Spleen (tissue), 7 donors: ENCODE measurements around the gene RPAP2.

Experiments used
- CTCF ChIP-seq, 11 experiments: fragments of 200-600 bp in 7 of 11; fragments of 450-650 bp in 4 of 11; sonication (generic) in 4 of 11; IDR thresholded peaks in 8 of 11; conservative IDR thresholded peaks in 3 of 11; 1 replicate in 7 of 11; 2 replicates in 4 of 11; pipeline versions ENCODE4 v1.4.0 to v1.8.0; 2016 to 2021; ENCODE audit warnings: antibody characterized with exemption in 11 of 11, inconsistent platforms in 4 of 11, mild to moderate bottlenecking in 1 of 11
- POLR2A ChIP-seq, 3 donors: fragments of 450-650 bp; IDR thresholded peaks; one replicate each; pipeline ENCODE4 v1.5.1; 2017; ENCODE audit warnings: antibody characterized with exemption in 3 of 3, mild to moderate bottlenecking in 1 of 3
- POLR2AphosphoS5 ChIP-seq, 3 donors: sonication (generic); formaldehyde crosslinking; IDR thresholded peaks; one replicate each; pipeline ENCODE4 v1.5.1; 2017; ENCODE audit warnings: antibody characterized with exemption in 3 of 3
- donor health status: DM: no; HTN: no; CAD: no; lungs with moderate emphysema.
- donor health status: DM: no; HTN: no; CAD: no.
- donor health status: DM: no; HTN: no; CAD: no.

GRCh38 chr1:92306020-92306419 lies 7.2 kb downstream of the RPAP2 start:
- TF ChIP-seq POLR2A (IDR thresholded peaks at IDR 0.05): no peak
- no peak for TF ChIP-seq CTCF (IDR thresholded peaks at IDR 0.05 in 8 of 11, conservative IDR thresholded peaks at IDR 0.05 in 3 of 11)
- no peak for TF ChIP-seq POLR2AphosphoS5 (IDR thresholded peaks at IDR 0.05)
